C4-2B (cell line): Measurements from ENCODE around the gene JKAMP.

Experiments used
- ZFX ChIP-seq: fragments of 450-650 bp; IDR thresholded peaks from 2 replicates; pipeline ENCODE4 v1.6.1; 2017
- TF ChIP-seq, protein P1 (sequence below): fragments of 450-650 bp; conservative IDR thresholded peaks from 2 replicates; pipeline ENCODE4 v1.5.1; 2017; ENCODE audit warnings: mild to moderate bottlenecking

DNA sequence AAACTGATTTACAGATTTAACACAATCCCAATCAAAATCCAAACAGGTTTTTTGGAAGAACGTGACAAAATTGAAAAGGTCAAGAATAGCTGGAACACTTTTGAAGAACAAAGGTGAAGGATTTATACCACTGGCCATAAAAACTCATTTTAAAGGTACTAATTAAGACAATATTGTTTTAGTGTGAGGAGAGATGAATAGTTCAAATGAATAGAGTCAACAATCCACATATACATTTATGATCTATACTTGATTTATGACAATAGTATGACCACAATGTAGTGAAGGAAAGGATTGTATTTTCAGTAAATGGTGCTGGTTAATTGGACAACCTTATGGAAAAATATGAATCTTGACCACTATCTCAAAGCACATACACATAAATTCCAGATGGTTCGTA is 63.0 kb downstream of the JKAMP start:
- TF ChIP-seq, protein P1, sequence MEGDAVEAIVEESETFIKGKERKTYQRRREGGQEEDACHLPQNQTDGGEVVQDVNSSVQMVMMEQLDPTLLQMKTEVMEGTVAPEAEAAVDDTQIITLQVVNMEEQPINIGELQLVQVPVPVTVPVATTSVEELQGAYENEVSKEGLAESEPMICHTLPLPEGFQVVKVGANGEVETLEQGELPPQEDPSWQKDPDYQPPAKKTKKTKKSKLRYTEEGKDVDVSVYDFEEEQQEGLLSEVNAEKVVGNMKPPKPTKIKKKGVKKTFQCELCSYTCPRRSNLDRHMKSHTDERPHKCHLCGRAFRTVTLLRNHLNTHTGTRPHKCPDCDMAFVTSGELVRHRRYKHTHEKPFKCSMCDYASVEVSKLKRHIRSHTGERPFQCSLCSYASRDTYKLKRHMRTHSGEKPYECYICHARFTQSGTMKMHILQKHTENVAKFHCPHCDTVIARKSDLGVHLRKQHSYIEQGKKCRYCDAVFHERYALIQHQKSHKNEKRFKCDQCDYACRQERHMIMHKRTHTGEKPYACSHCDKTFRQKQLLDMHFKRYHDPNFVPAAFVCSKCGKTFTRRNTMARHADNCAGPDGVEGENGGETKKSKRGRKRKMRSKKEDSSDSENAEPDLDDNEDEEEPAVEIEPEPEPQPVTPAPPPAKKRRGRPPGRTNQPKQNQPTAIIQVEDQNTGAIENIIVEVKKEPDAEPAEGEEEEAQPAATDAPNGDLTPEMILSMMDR, result no peak
- no peak for TF ChIP-seq ZFX
